Activated naive CD8-positive, alpha-beta T cell treated with anti-CD3 and anti-CD28 coated beads, Interleukin-2, amount 10 ng/mL, durations not matched to agents 7 days and 5 days (primary cell): Measurements from ENCODE around the gene UGT1A10. TPM values are rescaled to one million over a fixed set of nuclear protein-coding genes. Genes with fewer than 3 reads are reported as not detected.
"Not testable (repeated sequence)": the region's sequence is repeated elsewhere in the genome, so short reads cannot be mapped to it uniquely, and the experiment has no call there.

Source experiments
- ATAC-seq: fragments of 150-1000 bp; cut with Tn5 transposase; one replicate; pipeline ENCODE4 v1.10.0; 2021; ENCODE audit warnings: low read depth, moderate library complexity
- POLR2A ChIA-PET: fragments of 350-600 bp; sonication (Branson Sonifier 250); formaldehyde crosslinking; loops from one replicate; lab custom pipeline; 2021; ENCODE audit warnings: antibody characterized with exemption; lab: Charles Lee
- DNase-seq: peaks from one replicate; pipeline ENCODE4 v3.0.0; 2021
- H3K27ac Mint-ChIP-seq: one replicate; pipeline ENCODE4 v1.8.0; 2022; ENCODE audit warnings: mild to moderate bottlenecking, mixed read lengths
- H3K27me3 Mint-ChIP-seq: one replicate; pipeline ENCODE4 v1.8.0; 2022; ENCODE audit warnings: mild to moderate bottlenecking, moderate library complexity, mixed read lengths
- H3K36me3 Mint-ChIP-seq: one replicate; pipeline ENCODE4 v1.8.0; 2021; ENCODE audit warnings: mild to moderate bottlenecking, mixed read lengths
- H3K4me1 Mint-ChIP-seq: one replicate; pipeline ENCODE4 v1.8.0; 2021; ENCODE audit warnings: mixed read lengths
- H3K4me3 Mint-ChIP-seq: one replicate; pipeline ENCODE4 v1.8.0; 2022; ENCODE audit warnings: mild to moderate bottlenecking, moderate library complexity, mixed read lengths
- H3K9me3 Mint-ChIP-seq: one replicate; pipeline ENCODE4 v1.8.0; 2021; ENCODE audit warnings: mixed read lengths
- total RNA-seq, 2 experiments: library from RNA; stranded (reverse); gene quantifications; one replicate each; pipeline ENCODE4 v1.2.3, GENCODE V29; 2021

Gene UGT1A10
- total RNA-seq, 2 experiments from 2014 or later = not detected

- DNase-seq = no peak
- Mint-ChIP-seq H3K27me3 (peaks cover 25% of the 10 kb centered on the region), H3K4me1 (peaks cover 7% of the 10 kb centered on the region), H3K36me3 (peaks cover 2% of the 10 kb centered on the region), H3K4me3 (no peak overlapping the region), H3K27ac (no peak overlapping the region), H3K9me3 (peaks cover 1% of the 10 kb centered on the region)
- POLR2A ChIA-PET = no interaction called here
- ATAC-seq = no peak
These were observed 71.8 kb downstream of the UGT1A10 start for GRCh38 chr2:233707940-233708644.

- H3K4me1 Mint-ChIP-seq = peaks cover 14% of the 10 kb centered on the region
- no peak for DNase-seq
- no peak for ATAC-seq
- no peak overlapping the region for H3K27ac Mint-ChIP-seq
- POLR2A ChIA-PET = no interaction called here
- H3K27me3 Mint-ChIP-seq = peaks cover 26% of the 10 kb centered on the region
- no peak overlapping the region for H3K4me3 Mint-ChIP-seq
- peaks cover 2% of the 10 kb centered on the region for H3K36me3 Mint-ChIP-seq
- H3K9me3 Mint-ChIP-seq = peaks cover 1% of the 10 kb centered on the region
These were observed 72.7 kb downstream of the UGT1A10 start for GRCh38 chr2:233708942-233709341.

DNA sequence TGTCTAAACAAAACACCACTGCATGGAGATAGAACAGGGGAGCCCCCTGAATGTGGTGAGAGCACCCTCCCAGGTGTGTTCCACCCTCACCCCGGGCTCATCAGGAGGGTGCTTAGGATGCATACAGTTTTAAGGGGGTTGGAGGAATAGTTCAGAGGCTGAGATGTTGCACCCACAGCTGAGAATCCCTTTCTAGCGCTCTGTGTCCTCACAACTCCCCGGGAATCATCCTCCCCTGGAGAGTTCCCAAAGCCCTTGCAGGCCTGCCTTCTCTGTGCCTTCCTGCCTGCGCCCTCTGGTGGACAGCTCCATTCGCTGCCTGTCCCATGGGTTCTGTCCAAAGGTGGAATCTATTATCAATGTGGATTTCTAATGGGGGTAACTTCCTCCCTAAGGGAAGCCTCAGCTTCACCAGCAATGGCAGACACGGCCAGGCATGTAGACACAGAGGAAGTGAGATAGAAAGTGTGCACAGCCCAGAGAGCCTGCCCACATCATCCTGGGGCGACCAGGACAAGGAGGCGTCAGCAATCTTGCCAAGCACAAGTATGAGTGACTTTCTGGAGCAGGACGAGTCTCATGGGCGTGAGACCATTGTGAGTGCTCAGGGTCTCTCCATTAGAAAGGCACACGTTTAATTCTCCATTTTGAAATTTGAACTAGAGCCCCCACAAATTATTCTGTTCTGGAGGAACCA lies 75.2 kb downstream of the UGT1A10 start:
- ATAC-seq = peak; percentile 70
- H3K4me1 Mint-ChIP-seq = peaks cover 21% of the 10 kb centered on the region
- DNase-seq = peak; percentile 77
- POLR2A ChIA-PET = no interaction called here
- no peak overlapping the region for H3K27ac Mint-ChIP-seq
- H3K9me3 Mint-ChIP-seq = no peaks in the 10 kb centered on the region
- no peaks in the 10 kb centered on the region for H3K36me3 Mint-ChIP-seq
- no peak overlapping the region for H3K4me3 Mint-ChIP-seq
- peaks cover 35% of the 10 kb centered on the region for H3K27me3 Mint-ChIP-seq

- no peak for DNase-seq
- Mint-ChIP-seq H3K27ac (no peak within 1 kb of the TSS), H3K4me3 (no peak within 1 kb of the TSS), H3K9me3 (no peaks in the 10 kb centered on the region), H3K36me3 (no peaks in the 10 kb centered on the region), H3K27me3 (peaks cover 33% of the 10 kb centered on the region), H3K4me1 (peaks cover 21% of the 10 kb centered on the region)
- POLR2A ChIA-PET = no interaction called here
- ATAC-seq = no peak
These were observed 76.5 kb downstream of the UGT1A10 start, which contains the start of gene UGT1A5 for GRCh38 chr2:233712611-233713261. TSS of gene UGT1A5 (plus strand) at chr2:233712907. CDS start at chr2:233712992, 85 bp downstream.

DNA sequence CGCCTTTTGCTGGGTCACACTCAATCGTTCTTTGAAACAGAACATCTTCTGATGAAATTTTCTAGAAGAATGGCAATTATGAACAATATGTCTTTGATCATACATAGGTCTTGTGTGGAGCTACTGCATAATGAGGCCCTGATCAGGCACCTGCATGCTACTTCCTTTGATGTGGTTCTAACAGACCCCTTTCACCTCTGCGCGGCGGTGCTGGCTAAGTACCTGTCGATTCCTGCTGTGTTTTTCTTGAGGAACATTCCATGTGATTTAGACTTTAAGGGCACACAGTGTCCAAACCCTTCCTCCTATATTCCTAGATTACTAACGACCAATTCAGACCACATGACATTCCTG lies 77.0 kb downstream of the UGT1A10 start:
- POLR2A ChIA-PET = no interaction called here
- DNase-seq = no peak
- ATAC-seq = no peak
- Mint-ChIP-seq H3K27me3 (peaks cover 34% of the 10 kb centered on the region), H3K9me3 (no peaks in the 10 kb centered on the region), H3K4me3 (no peak overlapping the region), H3K27ac (no peak overlapping the region), H3K4me1 (peaks cover 21% of the 10 kb centered on the region), H3K36me3 (no peaks in the 10 kb centered on the region)

DNA sequence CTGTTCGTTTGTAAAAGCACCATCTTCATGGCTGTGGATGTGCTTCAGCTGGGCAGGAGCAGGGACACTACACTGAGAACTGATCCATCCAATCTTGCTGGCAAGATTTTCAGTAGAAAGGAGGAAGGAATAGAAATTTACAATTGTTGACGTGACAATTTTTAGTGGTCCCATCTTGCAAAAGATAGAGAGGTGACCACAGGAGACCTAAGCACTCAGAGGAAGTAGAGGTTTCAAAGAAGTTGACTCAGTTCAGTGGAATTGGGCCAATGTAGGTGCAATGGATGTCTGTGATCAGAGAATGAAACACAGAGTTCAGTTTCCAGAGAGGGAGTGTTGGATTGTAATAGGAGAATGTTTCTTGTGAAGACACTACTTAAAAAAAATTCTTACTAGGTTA lies 77.9 kb downstream of the UGT1A10 start:
- no peaks in the 10 kb centered on the region for H3K9me3 Mint-ChIP-seq
- H3K27me3 Mint-ChIP-seq = peaks cover 34% of the 10 kb centered on the region
- peaks cover 22% of the 10 kb centered on the region for H3K4me1 Mint-ChIP-seq
- peak overlapping the region; percentile 16 for H3K4me3 Mint-ChIP-seq
- peak; percentile 73 for ATAC-seq
- H3K27ac Mint-ChIP-seq = peak overlapping the region; percentile 2
- no peak for DNase-seq
- POLR2A ChIA-PET = no interaction called here
- H3K36me3 Mint-ChIP-seq = no peaks in the 10 kb centered on the region

GRCh38 chr2:233718552-233718951 lies 82.3 kb downstream of the UGT1A10 start, which contains the start of gene UGT1A4:
TSS of gene UGT1A4 (plus strand) at chr2:233718736. CDS start at chr2:233718821, 85 bp downstream.
- DNase-seq (no peak), ATAC-seq (no peak)
- peaks cover 20% of the 10 kb centered on the region for H3K4me1 Mint-ChIP-seq
- H3K9me3 Mint-ChIP-seq = no peaks in the 10 kb centered on the region
- no peak within 1 kb of the TSS for H3K27ac Mint-ChIP-seq
- POLR2A ChIA-PET = no interaction called here
- H3K36me3 Mint-ChIP-seq = no peaks in the 10 kb centered on the region
- peaks cover 35% of the 10 kb centered on the region for H3K27me3 Mint-ChIP-seq
- H3K4me3 Mint-ChIP-seq = no peak within 1 kb of the TSS

- POLR2A ChIA-PET = no interaction called here
- Mint-ChIP-seq H3K4me3 (no peak within 1 kb of the TSS), H3K4me1 (no peaks in the 10 kb centered on the region), H3K27ac (no peak within 1 kb of the TSS), H3K9me3 (no peaks in the 10 kb centered on the region), H3K27me3 (peaks cover 25% of the 10 kb centered on the region), H3K36me3 (no peaks in the 10 kb centered on the region)
- ATAC-seq = no peak
- DNase-seq = no peak
These were observed 92.6 kb downstream of the UGT1A10 start, which contains the start of gene UGT1A3 for GRCh38 chr2:233728723-233729301. TSS of gene UGT1A3 (plus strand) at chr2:233729042. CDS start at chr2:233729127, 85 bp downstream.

- H3K4me1 Mint-ChIP-seq, H3K27ac Mint-ChIP-seq, H3K9me3 Mint-ChIP-seq, H3K36me3 Mint-ChIP-seq, ATAC-seq, H3K4me3 Mint-ChIP-seq, POLR2A ChIA-PET, DNase-seq: not testable (repeated sequence)
- H3K27me3 Mint-ChIP-seq = peaks cover 21% of the 10 kb centered on the region
These were observed 100.8 kb downstream of the UGT1A10 start for GRCh38 chr2:233736868-233737653.

DNA sequence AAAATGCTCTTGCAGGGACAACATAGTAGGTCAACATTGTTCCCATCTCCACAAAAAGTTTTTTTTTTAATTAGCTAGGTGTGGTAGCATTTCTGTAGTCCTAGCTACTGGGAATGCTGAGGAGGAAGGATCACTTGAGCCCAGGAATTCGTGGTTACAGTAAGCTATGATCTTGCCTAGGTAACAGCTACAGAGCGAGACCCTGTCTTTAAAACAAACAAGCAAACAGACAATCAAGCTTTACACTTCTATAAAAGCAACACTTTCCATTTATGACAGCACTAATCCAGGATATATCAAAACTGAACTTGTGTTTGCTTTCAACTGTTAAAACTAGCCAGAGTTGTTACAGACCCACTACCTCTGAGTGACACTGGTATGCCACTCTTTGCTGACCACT lies 104.6 kb downstream of the UGT1A10 start:
- no peaks in the 10 kb centered on the region for H3K4me1 Mint-ChIP-seq
- H3K9me3 Mint-ChIP-seq = no peaks in the 10 kb centered on the region
- H3K27ac Mint-ChIP-seq = no peak overlapping the region
- H3K27me3 Mint-ChIP-seq = peaks cover 12% of the 10 kb centered on the region
- DNase-seq (no peak), ATAC-seq (no peak)
- POLR2A ChIA-PET = no interaction called here
- H3K36me3 Mint-ChIP-seq = no peaks in the 10 kb centered on the region
- H3K4me3 Mint-ChIP-seq = no peak overlapping the region

DNA sequence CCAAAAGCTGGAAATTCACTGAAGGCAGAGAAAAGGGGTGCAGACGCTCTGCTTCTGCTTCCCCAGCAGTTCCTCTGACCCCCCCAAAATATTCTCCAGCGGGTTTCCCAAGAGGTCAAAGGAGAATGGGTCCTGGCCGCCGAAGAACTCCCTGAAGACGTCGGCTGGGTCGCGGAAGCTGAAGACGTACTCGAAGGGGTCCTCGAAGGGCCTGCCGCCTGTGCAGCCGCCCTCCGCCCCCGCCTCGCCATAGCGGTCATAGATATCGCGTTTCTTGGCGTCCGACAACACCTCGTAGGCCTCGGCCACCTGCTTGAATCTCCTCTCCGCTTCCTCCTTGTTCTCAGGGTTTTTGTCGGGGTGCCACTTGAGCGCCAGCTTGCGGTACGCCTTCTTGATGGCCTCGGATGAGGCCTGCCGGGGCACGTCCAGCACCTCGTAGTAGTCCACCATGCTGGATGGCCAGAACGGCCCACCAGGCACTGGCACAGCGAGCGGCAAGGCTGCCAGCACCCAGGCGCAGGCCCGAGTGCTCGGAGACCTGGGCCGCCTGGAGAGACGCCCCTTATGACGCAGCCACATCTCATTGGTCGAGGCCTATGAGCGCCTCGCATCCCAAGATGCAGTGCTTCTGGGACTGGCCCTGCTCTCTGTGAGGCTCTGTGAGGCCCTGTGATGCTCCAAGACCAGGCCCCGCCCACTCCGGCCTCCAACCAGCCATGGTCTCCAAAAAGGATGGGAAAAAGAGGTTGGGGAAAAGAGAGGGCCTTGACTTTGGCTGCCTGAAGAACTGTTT lies 107.4 kb downstream of the UGT1A10 start:
- POLR2A ChIA-PET = no interaction called here
- no peaks in the 10 kb centered on the region for H3K4me1 Mint-ChIP-seq
- no peak for ATAC-seq
- DNase-seq = no peak
- peaks cover 12% of the 10 kb centered on the region for H3K27me3 Mint-ChIP-seq
- no peak overlapping the region for H3K27ac Mint-ChIP-seq
- peaks cover 3% of the 10 kb centered on the region for H3K9me3 Mint-ChIP-seq
- H3K36me3 Mint-ChIP-seq = no peaks in the 10 kb centered on the region
- H3K4me3 Mint-ChIP-seq = no peak overlapping the region

DNA sequence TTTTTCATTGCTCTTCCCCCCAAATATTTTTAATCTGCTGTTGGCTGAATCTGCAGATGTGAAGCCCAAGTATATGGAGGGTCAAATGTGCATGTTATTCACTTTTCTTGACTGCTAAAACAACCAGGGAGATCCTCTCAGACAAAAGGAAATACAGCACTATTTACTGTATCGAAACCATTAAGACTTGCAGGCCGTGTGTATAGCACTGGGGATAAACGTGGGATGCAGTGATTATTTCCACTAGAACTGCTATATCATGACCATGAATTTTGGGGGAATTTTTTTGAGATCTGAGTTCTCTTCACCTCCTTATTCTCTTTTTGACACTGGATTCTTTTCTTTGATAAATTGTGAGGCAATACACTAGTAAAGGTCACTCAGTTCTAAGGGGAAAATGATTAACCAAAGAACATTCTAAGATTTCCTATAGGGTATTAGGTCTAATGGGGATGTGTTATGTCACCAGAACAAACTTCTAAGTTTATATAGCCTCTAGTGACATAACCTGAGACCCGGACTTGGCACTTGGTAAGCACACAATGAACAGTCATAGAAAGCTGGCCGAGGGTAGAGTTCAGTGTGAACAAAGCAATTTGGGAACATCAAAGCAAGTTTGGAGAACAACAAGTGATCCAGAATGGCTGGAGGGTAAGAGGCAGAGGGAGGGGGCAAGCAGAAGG lies 109.0 kb downstream of the UGT1A10 start:
- DNase-seq = no peak
- Mint-ChIP-seq H3K27me3 (peaks cover 15% of the 10 kb centered on the region), H3K27ac (no peak overlapping the region), H3K9me3 (peaks cover 7% of the 10 kb centered on the region), H3K4me3 (no peak overlapping the region), H3K4me1 (no peaks in the 10 kb centered on the region), H3K36me3 (no peaks in the 10 kb centered on the region)
- ATAC-seq = no peak
- POLR2A ChIA-PET = no interaction called here
